HEK293 (cell line): Measurements from ENCODE around the gene TLE6.
A peak's percentile ranks its signal among the peaks of the same experiment; 100 is the strongest.

ENCODE experiments used
- CTCF ChIA-PET: fragments of 350-600 bp; formaldehyde crosslinking; extraction: SDS; loops from one replicate; lab custom pipeline; 2021; ENCODE audit warnings: antibody characterized with exemption; lab: Yijun Ruan, JAX
- POLR2A ChIA-PET: fragments of 300-600 bp; formaldehyde crosslinking; extraction: SDS; loops from one replicate; lab custom pipeline; 2020; ENCODE audit warnings: antibody characterized with exemption, inconsistent platforms; lab: Yijun Ruan, JAX
- H3K27ac ChIP-seq: fragments of 200-500 bp; sonication (Bioruptor generic); 2 replicates; pipeline ENCODE4 v1.5.1; 2014; ENCODE audit warnings: low read depth, low read length, control low read depth, inconsistent platforms; ENCODE audit errors: extremely low read depth
- H3K36me3 ChIP-seq, 2 experiments: fragments of 200-500 bp in 1 of 2; sonication (Bioruptor generic) in 1 of 2; 1 replicate in 1 of 2; 2 replicates in 1 of 2; pipeline ENCODE4 v1.5.1; 2014 to 2017; ENCODE audit warnings: inconsistent platforms in 2 of 2, low read length in 2 of 2; ENCODE audit not compliant: control insufficient read depth in 2 of 2, insufficient read depth in 1 of 2
- H3K4me1 ChIP-seq: fragments of 200-500 bp; sonication (Bioruptor generic); 2 replicates; pipeline ENCODE4 v1.5.1; 2014; ENCODE audit warnings: mild to moderate bottlenecking, low read length, inconsistent platforms; ENCODE audit not compliant: control insufficient read depth, insufficient read depth
- H3K4me3 ChIP-seq: 2 replicates; pipeline ENCODE4 v1.5.1; 2011; ENCODE audit warnings: low read depth, mild to moderate bottlenecking, control low read depth, low read length, moderate library complexity
- H3K9me3 ChIP-seq: fragments of 200-500 bp; sonication (Bioruptor generic); 2 replicates; pipeline ENCODE4 v1.5.1; 2014; ENCODE audit warnings: low read depth, low read length, inconsistent platforms; ENCODE audit not compliant: control insufficient read depth, insufficient read depth
- GLIS1 ChIP-seq: fragments of 450-650 bp; formaldehyde crosslinking; IDR thresholded peaks from 2 replicates; pipeline ENCODE4 v1.5.1; 2016; ENCODE audit warnings: missing biosample characterization, missing genetic modification characterization
- HOXA7 ChIP-seq: sonication (generic); formaldehyde crosslinking; IDR thresholded peaks from 2 replicates; pipeline ENCODE4 v1.8.1; 2022; ENCODE audit warnings: missing genetic modification reagents, borderline replicate concordance
- KLF8 ChIP-seq: fragments of 450-650 bp; formaldehyde crosslinking; IDR thresholded peaks from 2 replicates; pipeline ENCODE4 v1.5.1; 2016; ENCODE audit warnings: missing biosample characterization, missing genetic modification characterization
- MEIS1 ChIP-seq: sonication (generic); formaldehyde crosslinking; IDR thresholded peaks from 2 replicates; pipeline ENCODE4 v1.8.1; 2022; ENCODE audit warnings: missing genetic modification reagents, mild to moderate bottlenecking, borderline replicate concordance
- PBX3 ChIP-seq: sonication (generic); formaldehyde crosslinking; IDR thresholded peaks from 2 replicates; pipeline ENCODE4 v1.8.1; 2022; ENCODE audit warnings: mild to moderate bottlenecking, moderate library complexity, missing genetic modification reagents
- SCRT1 ChIP-seq: fragments of 450-650 bp; formaldehyde crosslinking; IDR thresholded peaks from 2 replicates; pipeline ENCODE4 v1.5.1; 2016; ENCODE audit warnings: missing biosample characterization, missing genetic modification characterization, borderline replicate concordance
- SP3 ChIP-seq: fragments of 450-650 bp; formaldehyde crosslinking; IDR thresholded peaks from 2 replicates; pipeline ENCODE4 v1.5.1; 2016; ENCODE audit warnings: missing biosample characterization, missing genetic modification characterization
- ZNF121 ChIP-seq: fragments of 450-650 bp; formaldehyde crosslinking; IDR thresholded peaks from 2 replicates; pipeline ENCODE4 v1.5.1; 2016; ENCODE audit warnings: missing biosample characterization, missing genetic modification characterization
- ZNF132 ChIP-seq: fragments of 450-650 bp; formaldehyde crosslinking; IDR thresholded peaks from 2 replicates; pipeline ENCODE4 v1.5.1; 2017; ENCODE audit warnings: missing biosample characterization, missing genetic modification characterization, borderline replicate concordance
- ZNF175 ChIP-seq: fragments of 450-650 bp; formaldehyde crosslinking; IDR thresholded peaks from 2 replicates; pipeline ENCODE4 v1.5.1; 2016; ENCODE audit warnings: missing biosample characterization, missing genetic modification characterization
- ZNF18 ChIP-seq: fragments of 450-650 bp; formaldehyde crosslinking; IDR thresholded peaks from 2 replicates; pipeline ENCODE4 v1.5.1; 2016; ENCODE audit warnings: missing biosample characterization, missing genetic modification characterization
- ZNF239 ChIP-seq: fragments of 450-650 bp; formaldehyde crosslinking; IDR thresholded peaks from 2 replicates; pipeline ENCODE4 v1.5.1; 2016; ENCODE audit warnings: missing biosample characterization, missing genetic modification characterization
- ZNF335 ChIP-seq: fragments of 450-650 bp; formaldehyde crosslinking; conservative IDR thresholded peaks from 2 replicates; pipeline ENCODE4 v1.5.1; 2016; ENCODE audit warnings: missing biosample characterization, missing genetic modification characterization
- ZNF510 ChIP-seq: fragments of 450-650 bp; formaldehyde crosslinking; IDR thresholded peaks from 2 replicates; pipeline ENCODE4 v1.5.1; 2018; ENCODE audit warnings: mild to moderate bottlenecking, missing genetic modification characterization, missing biosample characterization; ENCODE audit not compliant: insufficient replicate concordance
- ZNF549 ChIP-seq: fragments of 450-650 bp; IDR thresholded peaks from 2 replicates; pipeline ENCODE4 v1.5.1; 2018; ENCODE audit warnings: missing biosample characterization, missing genetic modification characterization, mild to moderate bottlenecking, inconsistent platforms, moderate library complexity
- ZNF664 ChIP-seq: fragments of 450-650 bp; formaldehyde crosslinking; IDR thresholded peaks from 2 replicates; pipeline ENCODE4 v1.5.1; 2016; ENCODE audit warnings: missing biosample characterization, missing genetic modification characterization
- ZSCAN18 ChIP-seq: fragments of 450-650 bp; formaldehyde crosslinking; IDR thresholded peaks from 2 replicates; pipeline ENCODE4 v1.5.1; 2016; ENCODE audit warnings: missing biosample characterization, missing genetic modification characterization
- TF ChIP-seq, protein P1 (sequence below): fragments of 450-650 bp; formaldehyde crosslinking; optimal IDR thresholded peaks from 2 replicates; pipeline ENCODE3; 2016; ENCODE audit warnings: missing biosample characterization, mild to moderate bottlenecking, missing genetic modification characterization
- TF ChIP-seq, protein P2 (sequence below): fragments of 450-650 bp; formaldehyde crosslinking; IDR thresholded peaks from 2 replicates; pipeline ENCODE4 v1.5.1; 2016; ENCODE audit warnings: missing biosample characterization, missing genetic modification characterization

Gene TLE6

GRCh38 chr19:3028305-3029064 is 51.1 kb downstream of the TLE6 start (continued):
- TF ChIP-seq, protein P1, sequence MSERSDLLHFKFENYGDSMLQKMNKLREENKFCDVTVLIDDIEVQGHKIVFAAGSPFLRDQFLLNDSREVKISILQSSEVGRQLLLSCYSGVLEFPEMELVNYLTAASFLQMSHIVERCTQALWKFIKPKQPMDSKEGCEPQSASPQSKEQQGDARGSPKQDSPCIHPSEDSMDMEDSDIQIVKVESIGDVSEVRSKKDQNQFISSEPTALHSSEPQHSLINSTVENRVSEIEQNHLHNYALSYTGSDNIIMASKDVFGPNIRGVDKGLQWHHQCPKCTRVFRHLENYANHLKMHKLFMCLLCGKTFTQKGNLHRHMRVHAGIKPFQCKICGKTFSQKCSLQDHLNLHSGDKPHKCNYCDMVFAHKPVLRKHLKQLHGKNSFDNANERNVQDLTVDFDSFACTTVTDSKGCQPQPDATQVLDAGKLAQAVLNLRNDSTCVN (tag by site-specific recombination) = peak; percentile 52
- no peak for TF ChIP-seq ZNF510

DNA sequence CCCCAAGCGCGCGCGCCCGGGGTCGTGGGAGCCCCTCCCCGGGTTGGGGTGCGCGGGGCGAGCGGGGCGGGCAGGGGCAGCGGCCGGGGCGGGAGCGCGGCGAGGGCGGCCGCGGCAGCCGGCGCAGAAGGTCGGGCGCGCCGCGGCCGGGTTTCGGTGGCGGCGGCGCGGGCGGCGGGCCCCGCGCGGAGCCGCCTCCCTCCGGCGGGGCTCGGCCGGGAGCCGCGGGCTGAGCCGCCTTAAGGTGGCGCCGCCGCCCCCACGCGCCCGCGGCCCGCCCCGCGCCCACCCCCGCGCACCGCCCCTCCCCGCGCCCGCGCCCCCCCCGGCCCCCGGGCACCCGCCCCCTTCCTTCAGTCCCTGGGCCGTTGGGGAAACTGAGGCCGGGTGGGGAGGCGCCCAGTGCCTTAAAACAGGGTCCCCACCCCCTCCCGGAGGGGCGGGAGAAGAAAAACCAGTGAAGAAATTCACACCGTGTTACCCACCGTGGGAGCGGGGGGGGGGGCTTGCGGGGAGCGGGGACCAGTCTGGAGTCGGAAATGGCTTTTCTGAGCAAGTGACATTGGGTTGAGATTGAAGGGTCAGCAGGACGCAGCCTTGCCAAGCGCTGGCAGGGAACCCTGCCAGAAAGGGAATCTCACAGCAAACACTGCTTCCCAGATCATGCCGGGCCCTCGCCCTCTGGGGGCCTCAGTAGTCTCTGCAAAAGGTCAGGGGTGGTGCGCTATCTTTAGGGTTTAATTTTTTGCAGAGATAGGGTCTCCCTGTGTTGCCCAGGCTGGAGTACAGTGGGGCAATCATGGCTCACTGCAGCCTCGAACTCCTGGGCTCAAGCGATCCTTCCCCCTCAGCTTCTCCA is 51.9 kb downstream of the TLE6 start, which contains the start of gene TLE2:
TLE2 (minus strand) TSS at position 216 of the 859 bp plus-strand sequence. CDS start 376 bp downstream, outside the sequence.
- H3K9me3 ChIP-seq = no peaks in the 10 kb centered on the region
- ChIA-PET POLR2A (no interaction called here), CTCF (interaction anchor here (0.6 kb wide), 1 partner anchor 34 kb away, joined by 3 read pairs; no protein-coding TSS in a partner anchor)
- H3K27ac ChIP-seq = no peak within 1 kb of the TSS
- no peaks in the 10 kb centered on the region for H3K36me3 ChIP-seq
- TF ChIP-seq SP3 (tag by site-specific recombination) (no peak), HOXA7 (CRISPR knock-in tag) (no peak), KLF8 (tag by site-specific recombination) (no peak), MEIS1 (no peak), ZNF132 (no peak), ZNF335 (tag by site-specific recombination) (peak; percentile 27), ZNF121 (peak; percentile 96), ZNF664 (tag by site-specific recombination) (no peak), ZNF239 (tag by site-specific recombination) (no peak), SCRT1 (tag by site-specific recombination) (no peak), GLIS1 (no peak)
- H3K4me3 ChIP-seq = peak within 1 kb of the TSS; percentile 34
- no peaks in the 10 kb centered on the region; the same call in 1 of the 2 replicates for H3K4me1 ChIP-seq

DNA sequence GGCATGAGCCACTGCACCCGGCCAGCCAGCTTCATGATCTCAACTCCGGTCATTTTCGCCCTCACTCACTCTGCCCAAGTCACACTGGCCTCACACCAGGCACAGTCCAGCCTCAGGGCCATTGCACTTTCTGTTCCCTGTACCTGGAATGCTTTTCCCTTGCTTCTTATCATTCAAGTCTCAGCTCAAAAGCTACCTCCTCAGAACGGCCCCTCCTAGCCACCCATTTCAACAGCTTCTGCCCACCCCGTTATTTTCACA is 54.2 kb downstream of the TLE6 start:
- TF ChIP-seq ZNF549 = no peak
- TF ChIP-seq ZNF18 (tag by site-specific recombination) = peak; percentile 65; the same call in 1 of the 2 replicates
- TF ChIP-seq ZNF175 (tag by site-specific recombination) = no peak
- no peak for TF ChIP-seq PBX3 (CRISPR knock-in tag)
- no peak for TF ChIP-seq ZNF239 (tag by site-specific recombination)
- no peak for TF ChIP-seq ZSCAN18
- TF ChIP-seq, protein P2, sequence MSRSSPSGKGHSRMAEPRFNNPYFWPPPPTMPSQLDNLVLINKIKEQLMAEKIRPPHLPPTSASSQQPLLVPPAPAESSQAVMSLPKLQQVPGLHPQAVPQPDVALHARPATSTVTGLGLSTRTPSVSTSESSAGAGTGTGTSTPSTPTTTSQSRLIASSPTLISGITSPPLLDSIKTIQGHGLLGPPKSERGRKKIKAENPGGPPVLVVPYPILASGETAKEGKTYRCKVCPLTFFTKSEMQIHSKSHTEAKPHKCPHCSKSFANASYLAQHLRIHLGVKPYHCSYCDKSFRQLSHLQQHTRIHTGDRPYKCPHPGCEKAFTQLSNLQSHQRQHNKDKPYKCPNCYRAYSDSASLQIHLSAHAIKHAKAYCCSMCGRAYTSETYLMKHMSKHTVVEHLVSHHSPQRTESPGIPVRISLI = no peak
- no peaks in the 10 kb centered on the region for H3K36me3 ChIP-seq
- POLR2A ChIA-PET = interaction anchor here (0.6 kb wide), 1 partner anchor 1278 kb away, joined by 3 read pairs; no protein-coding TSS in a partner anchor
- H3K4me1 ChIP-seq = peaks cover 8% of the 10 kb centered on the region; the same call in 1 of the 2 replicates
- no peak overlapping the region for H3K27ac ChIP-seq
- no peak overlapping the region for H3K4me3 ChIP-seq
- H3K9me3 ChIP-seq = no peaks in the 10 kb centered on the region
- CTCF ChIA-PET = interaction anchor here (0.5 to 1.6 kb wide), 3 partner anchors 39 to 1560 kb away, joined by 3 to 4 read pairs (median 3); no protein-coding TSS in a partner anchor
